ENCODE results near the gene CCL27. TPM values are rescaled to one million over a fixed set of nuclear protein-coding genes. Genes with fewer than 3 reads are reported as not detected.

The CCL27 gene
- total RNA-seq, 2 donors from 2014 or later: not detected

DNA sequence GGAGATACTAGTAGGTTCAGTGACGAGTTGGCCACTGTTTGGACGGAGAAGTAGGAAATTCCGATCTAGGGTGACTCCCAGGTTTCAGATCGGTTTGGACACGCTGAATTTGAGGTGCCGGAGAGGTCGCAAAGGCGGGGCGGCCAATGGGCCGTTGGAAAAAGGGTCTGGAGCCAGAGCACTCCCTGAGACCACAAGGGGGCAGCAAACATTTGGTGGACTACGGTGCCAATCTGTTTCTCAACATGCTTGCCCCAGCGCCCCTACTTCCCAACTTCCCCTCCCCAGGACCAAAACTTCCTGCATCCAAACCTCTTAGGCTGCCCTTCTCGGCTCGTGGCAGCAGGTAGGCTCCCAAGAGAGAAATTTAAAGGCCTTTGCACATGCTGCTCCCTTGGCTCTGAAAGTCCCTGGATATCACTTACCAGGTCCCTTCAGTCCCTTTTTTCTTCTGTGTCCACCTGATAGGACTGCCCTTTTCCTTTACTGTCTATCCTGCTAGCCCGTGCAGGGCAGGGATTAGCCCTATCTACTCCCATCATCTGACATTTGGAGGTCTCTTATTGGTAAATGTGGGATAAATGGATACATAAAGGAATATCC is 49.6 kb downstream of the CCL27 start:
- ATAC-seq (ENCODE audit: insufficient number of reproducible peaks, low FRiP score, low read depth) (peak; percentile 66), DNase-seq (ENCODE audit: low spot score) (no peak)
- TF ChIP-seq, protein P1, sequence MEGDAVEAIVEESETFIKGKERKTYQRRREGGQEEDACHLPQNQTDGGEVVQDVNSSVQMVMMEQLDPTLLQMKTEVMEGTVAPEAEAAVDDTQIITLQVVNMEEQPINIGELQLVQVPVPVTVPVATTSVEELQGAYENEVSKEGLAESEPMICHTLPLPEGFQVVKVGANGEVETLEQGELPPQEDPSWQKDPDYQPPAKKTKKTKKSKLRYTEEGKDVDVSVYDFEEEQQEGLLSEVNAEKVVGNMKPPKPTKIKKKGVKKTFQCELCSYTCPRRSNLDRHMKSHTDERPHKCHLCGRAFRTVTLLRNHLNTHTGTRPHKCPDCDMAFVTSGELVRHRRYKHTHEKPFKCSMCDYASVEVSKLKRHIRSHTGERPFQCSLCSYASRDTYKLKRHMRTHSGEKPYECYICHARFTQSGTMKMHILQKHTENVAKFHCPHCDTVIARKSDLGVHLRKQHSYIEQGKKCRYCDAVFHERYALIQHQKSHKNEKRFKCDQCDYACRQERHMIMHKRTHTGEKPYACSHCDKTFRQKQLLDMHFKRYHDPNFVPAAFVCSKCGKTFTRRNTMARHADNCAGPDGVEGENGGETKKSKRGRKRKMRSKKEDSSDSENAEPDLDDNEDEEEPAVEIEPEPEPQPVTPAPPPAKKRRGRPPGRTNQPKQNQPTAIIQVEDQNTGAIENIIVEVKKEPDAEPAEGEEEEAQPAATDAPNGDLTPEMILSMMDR (IDR thresholded peaks at IDR 0.05): peak; percentile 78
- Histone ChIP-seq H3K27me3 (replicated peaks; ENCODE audit: insufficient read depth) (no peaks in the 10 kb centered on the region), H3K36me3 (peaks cover 39% of the 10 kb centered on the region), H3K27ac (peak overlapping the region in 1 of 2 donors; percentile 32), H3K9me3 (no peaks in the 10 kb centered on the region), H3K4me1 (ENCODE audit: control insufficient read depth in 1 of 2, low read depth in 2 of 2) (peaks cover 4 to 23% of the 10 kb centered on the region in 2 donors), H3K4me3 (peak overlapping the region; percentile 85)

Other genes starting within 250 kb of the CCL27 start
- gene FAM219A, start 204.1 kb downstream of the CCL27 start, total RNA-seq: 10 to 100 TPM; 19.2 to 20.2 TPM
- gene DNAI1, start 203.9 kb downstream of the CCL27 start, total RNA-seq: not detected
- gene ENHO, start 139.7 kb downstream of the CCL27 start, total RNA-seq: not detected
- 10 to 100 TPM in 1 of 2 donors, 1 to 10 TPM in 1; 8.7 to 13.7 TPM for gene CNTFR, start 72.9 kb downstream of the CCL27 start, total RNA-seq
- 1 to 10 TPM; 5.5 to 8.7 TPM for gene RPP25L, start 50.6 kb downstream of the CCL27 start, total RNA-seq
- 10 to 100 TPM; 48.1 to 70.4 TPM for gene DCTN3, start 42.2 kb downstream of the CCL27 start, total RNA-seq
- not detected for gene ARID3C, start 33.6 kb downstream of the CCL27 start, total RNA-seq
- 100 to 1,000 TPM in 1 of 2 donors, 10 to 100 TPM in 1; 77.0 to 131 TPM for gene SIGMAR1, start 24.9 kb downstream of the CCL27 start, total RNA-seq
- 10 to 100 TPM; 67.7 to 78.4 TPM for gene GALT, start 16.0 kb downstream of the CCL27 start, total RNA-seq
- gene IL11RA, start 10.5 kb downstream of the CCL27 start, total RNA-seq: 10 to 100 TPM; 81.3 to 99.0 TPM
- 1 to 10 TPM; 5.4 to 8.0 TPM for gene CCL19, start 28.6 kb upstream of the CCL27 start, total RNA-seq
- gene CCL21, start 47.5 kb upstream of the CCL27 start, total RNA-seq: 1 to 10 TPM in 1 of 2 donors, not detected in 1; 9.3 TPM

Data from thoracic aorta (tissue), 2 donors.